NCI-H69 (cell line): Measurements from ENCODE around the gene ARL15.

Source experiments
- DNase-seq: peaks from one replicate; lab custom pipeline; 2025; lab: John Stamatoyannopoulos, UW

The ARL15 gene

DNA sequence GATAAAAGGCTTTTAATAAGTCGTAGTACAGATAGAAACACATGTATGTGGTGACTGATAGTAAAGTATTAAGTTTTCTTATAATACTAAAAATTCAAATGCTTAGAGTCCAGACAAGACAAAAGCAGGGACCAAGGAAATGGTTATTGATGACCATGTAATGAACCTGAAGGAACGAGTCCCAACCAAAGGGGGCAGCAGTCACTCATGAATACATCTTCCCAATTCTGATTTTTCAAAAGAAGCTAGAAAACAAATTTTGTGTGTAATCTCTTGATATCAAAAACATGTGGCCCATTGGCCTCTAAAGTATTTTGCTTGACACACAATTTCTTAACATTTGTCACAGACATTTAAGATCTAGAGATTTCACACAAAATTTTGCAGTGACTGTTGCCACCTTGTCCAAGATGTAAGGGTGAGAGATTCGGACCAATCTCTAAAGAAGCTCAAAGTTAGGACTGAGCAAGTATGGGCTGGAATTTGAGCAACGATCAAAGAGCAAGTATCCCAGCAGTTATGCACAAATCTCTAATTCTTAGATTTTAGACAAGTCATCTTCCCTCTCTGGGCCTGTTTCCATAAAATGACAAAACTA lies 66.8 kb downstream of the ARL15 start:
- peak; percentile 67 for DNase-seq

- no peak for DNase-seq
These were observed 68.1 kb downstream of the ARL15 start for GRCh38 chr5:54242297-54242696.

GRCh38 chr5:54234304-54234933 lies 76.0 kb downstream of the ARL15 start:
- DNase-seq = peak; percentile 50

GRCh38 chr5:54230936-54231685 lies 79.3 kb downstream of the ARL15 start:
- no peak for DNase-seq

GRCh38 chr5:54229041-54229780 lies 81.2 kb downstream of the ARL15 start:
- DNase-seq = peak; percentile 67

GRCh38 chr5:54227759-54228158 lies 82.6 kb downstream of the ARL15 start:
- no peak for DNase-seq

GRCh38 chr5:54227109-54227508 lies 83.3 kb downstream of the ARL15 start:
- no peak for DNase-seq

GRCh38 chr5:54226215-54226614 lies 84.2 kb downstream of the ARL15 start:
- no peak for DNase-seq

GRCh38 chr5:54224103-54224826 lies 86.1 kb downstream of the ARL15 start:
- no peak for DNase-seq

- no peak for DNase-seq
These were observed 88.0 kb downstream of the ARL15 start for GRCh38 chr5:54222336-54222735.

DNA sequence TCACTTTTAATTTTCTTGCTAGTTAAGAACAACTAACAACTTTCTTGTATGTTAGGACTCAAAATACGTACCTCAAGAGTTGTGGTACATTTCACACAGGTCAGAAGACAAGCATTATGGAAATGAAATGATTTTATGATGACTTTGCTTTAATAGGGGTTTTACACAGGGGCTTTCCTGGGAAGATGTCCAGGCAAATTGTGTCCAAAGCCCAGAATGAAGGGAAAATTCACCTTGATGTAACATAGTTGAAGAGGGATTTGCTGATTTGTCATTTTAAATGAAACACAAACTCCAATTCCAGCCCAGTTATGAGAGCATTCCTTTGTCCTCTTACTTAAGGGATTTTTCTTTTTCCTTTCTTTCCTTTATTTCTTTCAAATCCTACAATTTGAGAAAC lies 89.2 kb downstream of the ARL15 start:
- DNase-seq = no peak

DNA sequence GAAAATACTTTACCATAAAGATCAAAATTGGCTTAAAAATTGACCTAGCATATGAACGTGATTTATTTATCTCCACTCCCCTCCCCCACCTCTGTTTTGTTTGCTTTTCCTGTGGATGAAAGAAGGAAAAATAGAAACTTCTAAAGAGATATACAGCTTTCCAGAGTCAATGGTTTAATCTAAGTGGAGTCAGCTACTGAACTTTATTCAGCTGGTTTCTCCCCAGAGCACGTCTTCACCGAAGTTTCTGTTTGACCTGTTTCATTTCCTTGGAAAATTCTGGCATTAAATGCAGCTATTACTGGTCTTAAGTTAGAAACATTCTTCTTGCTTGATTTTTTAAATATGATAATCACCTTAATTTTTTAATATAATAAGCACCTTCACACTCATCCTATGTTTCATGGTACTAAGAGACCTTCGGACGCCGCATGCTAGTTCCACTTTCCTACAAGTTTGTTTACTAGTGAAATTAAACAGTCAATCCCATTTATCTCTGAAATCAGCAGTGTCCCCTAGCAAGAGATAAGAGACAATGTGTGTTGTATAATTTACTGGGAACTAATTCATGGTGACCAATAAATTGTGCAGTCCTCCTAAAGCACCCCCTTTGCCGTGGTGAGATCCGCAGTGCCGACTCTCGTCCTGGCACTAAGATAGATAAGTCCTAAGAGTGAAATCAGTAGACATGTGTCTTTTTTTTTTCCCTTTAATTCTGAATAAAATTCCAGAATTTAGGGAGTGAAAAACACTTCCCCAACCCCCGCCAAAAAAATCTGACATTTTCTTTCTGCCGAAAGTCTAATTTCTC lies 89.9 kb downstream of the ARL15 start:
- DNase-seq = peak; percentile 20

- DNase-seq = peak; percentile 79
These were observed 92.4 kb downstream of the ARL15 start for GRCh38 chr5:54217826-54218503.

GRCh38 chr5:54215233-54215736 lies 95.1 kb downstream of the ARL15 start:
- DNase-seq = peak; percentile 82

- peak; percentile 21 for DNase-seq
These were observed 95.7 kb downstream of the ARL15 start for GRCh38 chr5:54214722-54215121.

- DNase-seq = peak; percentile 94
These were observed 98.0 kb downstream of the ARL15 start for GRCh38 chr5:54212331-54212730.

GRCh38 chr5:54211912-54212311 lies 98.5 kb downstream of the ARL15 start:
- DNase-seq = peak; percentile 79

DNA sequence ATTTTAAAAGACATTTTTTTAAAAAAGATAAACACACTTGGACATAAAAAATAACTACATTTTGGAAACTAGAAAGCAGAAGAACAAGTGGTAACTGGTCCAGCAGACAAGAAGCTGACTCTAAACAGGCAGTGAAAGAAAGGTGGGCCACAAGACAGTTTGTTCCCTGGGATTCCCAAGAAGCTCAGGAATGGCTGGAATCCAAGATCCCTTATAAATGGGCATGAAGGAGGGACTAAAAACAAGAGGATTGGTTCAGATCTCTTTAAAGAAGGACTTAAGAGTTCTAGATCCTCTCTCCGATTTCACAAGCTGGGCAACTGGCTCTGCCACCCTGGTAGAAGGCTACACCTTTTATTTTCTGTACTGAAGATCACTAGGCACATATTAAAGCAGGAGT lies 102.8 kb downstream of the ARL15 start:
- no peak for DNase-seq

- DNase-seq = no peak
These were observed 103.7 kb downstream of the ARL15 start for GRCh38 chr5:54206580-54207229.

DNA sequence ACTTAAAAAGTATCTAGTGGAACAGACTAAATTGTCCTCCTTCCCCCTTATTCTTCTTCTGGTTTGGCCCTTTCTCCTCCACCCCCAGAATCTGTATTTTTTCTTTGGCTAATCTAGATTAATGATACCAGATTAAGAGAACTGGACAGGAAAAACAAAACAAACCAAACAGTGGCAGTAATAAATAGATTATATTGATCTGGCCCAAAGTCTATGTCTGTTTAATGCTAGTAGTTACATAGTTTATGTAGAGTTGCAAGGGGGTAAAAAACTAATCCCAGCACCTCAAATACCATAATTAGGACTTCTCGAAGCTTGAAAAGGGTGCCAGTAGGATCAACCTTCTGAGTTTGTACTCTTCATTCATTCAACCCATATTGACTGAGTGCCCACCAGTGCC lies 104.5 kb downstream of the ARL15 start:
- no peak for DNase-seq
